CD4-positive, alpha-beta T cell treated with Interleukin-17A for 4 hours (primary cell): Measurements from ENCODE around the gene TRPM3.

Experiments
- DNase-seq: peaks from one replicate; pipeline ENCODE4 v3.0.0-alpha.2; 2020; ENCODE audit warnings: mixed read lengths

Gene TRPM3

GRCh38 chr9:71096421-71097108, 24.9 kb downstream of the TRPM3 start:
- DNase-seq = no peak

- DNase-seq = no peak
These were observed 26.6 kb downstream of the TRPM3 start for GRCh38 chr9:71094708-71095251.

GRCh38 chr9:71090896-71091295, 30.5 kb downstream of the TRPM3 start:
- no peak for DNase-seq

- no peak for DNase-seq
These were observed 42.0 kb downstream of the TRPM3 start for GRCh38 chr9:71079451-71079850.

GRCh38 chr9:71076096-71076495, 45.3 kb downstream of the TRPM3 start:
- no peak for DNase-seq

- DNase-seq = no peak
These were observed 47.9 kb downstream of the TRPM3 start for GRCh38 chr9:71073494-71073893.

GRCh38 chr9:71072587-71072986, 48.8 kb downstream of the TRPM3 start:
- no peak for DNase-seq

GRCh38 chr9:71071633-71072032, 49.8 kb downstream of the TRPM3 start:
- no peak for DNase-seq

- no peak for DNase-seq
These were observed 62.8 kb downstream of the TRPM3 start for GRCh38 chr9:71058660-71059059.

GRCh38 chr9:71052287-71052686, 69.1 kb downstream of the TRPM3 start:
- DNase-seq = no peak

GRCh38 chr9:71048280-71048679, 73.1 kb downstream of the TRPM3 start:
- DNase-seq = no peak

- no peak for DNase-seq
These were observed 78.9 kb downstream of the TRPM3 start for GRCh38 chr9:71042448-71042990.

- no peak for DNase-seq
These were observed 83.9 kb downstream of the TRPM3 start for GRCh38 chr9:71037521-71037920.

- DNase-seq = no peak
These were observed 84.9 kb downstream of the TRPM3 start for GRCh38 chr9:71036501-71036900.

GRCh38 chr9:71032779-71033178, 88.6 kb downstream of the TRPM3 start:
- DNase-seq = no peak

- DNase-seq = no peak
These were observed 95.7 kb downstream of the TRPM3 start for GRCh38 chr9:71025728-71026127.

GRCh38 chr9:71025201-71025600, 96.2 kb downstream of the TRPM3 start:
- no peak for DNase-seq

- no peak for DNase-seq
These were observed 111.2 kb downstream of the TRPM3 start for GRCh38 chr9:71010258-71010657.

GRCh38 chr9:71005456-71005855, 116.0 kb downstream of the TRPM3 start:
- no peak for DNase-seq

- no peak for DNase-seq
These were observed 117.2 kb downstream of the TRPM3 start for GRCh38 chr9:71004196-71004595.

GRCh38 chr9:71003346-71003745, 118.1 kb downstream of the TRPM3 start:
- DNase-seq = no peak

- DNase-seq = peak; percentile 16
These were observed 119.5 kb downstream of the TRPM3 start for GRCh38 chr9:71001780-71002386.

- no peak for DNase-seq
These were observed 122.5 kb downstream of the TRPM3 start for GRCh38 chr9:70998962-70999361.

GRCh38 chr9:70995511-70995910, 125.9 kb downstream of the TRPM3 start:
- no peak for DNase-seq
